ENCODE data around the gene TRA2A. TPM values are rescaled to one million over a fixed set of nuclear protein-coding genes. Genes with fewer than 3 reads are reported as not detected.
A peak's percentile ranks its signal among the peaks of the same experiment; 100 is the strongest.

TRA2A gene
- total and polyA plus RNA-seq, 2 donors from 2014 or later, result 46.4 to 67.1 TPM

DNA sequence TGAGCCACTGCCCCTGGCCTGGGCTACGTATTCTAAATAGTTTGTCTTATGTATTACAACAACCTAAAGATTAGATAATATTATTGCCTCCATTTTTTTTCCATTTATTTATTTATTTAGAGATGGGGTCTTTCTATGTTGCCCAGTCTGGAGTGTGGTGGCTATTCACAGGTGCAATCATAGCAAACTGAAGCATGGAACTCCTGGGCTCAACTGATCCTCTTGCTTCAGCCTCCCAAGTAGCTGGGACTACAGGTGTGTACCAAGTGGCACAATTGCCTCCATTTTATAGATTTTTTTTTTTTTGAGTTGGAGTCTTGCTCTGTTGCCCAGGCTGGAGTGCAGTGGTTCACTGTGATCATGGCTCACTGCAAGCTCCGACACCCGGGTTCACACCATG, 6.5 kb upstream of the TRA2A start:
- FAIRE-seq, result no peak
- Histone ChIP-seq H3K36me3 (ENCODE audit: control insufficient read depth in 2 of 3, insufficient read depth in 3 of 3, low read length in 3 of 3) (no peaks in the 10 kb centered on the region), H3K9me3 (ENCODE audit: control insufficient read depth in 2 of 3, insufficient read depth in 1 of 3, low read length in 3 of 3) (peaks cover 0 to 6% (median 0%) of the 10 kb centered on the region in 3 donors), H3K9ac (ENCODE audit: low read length in 3 of 3) (no peak overlapping the region), H3K27ac (ENCODE audit: low read depth in 2 of 2, low read length in 2 of 2) (no peak overlapping the region), H3K4me3 (ENCODE audit: low read length in 3 of 3) (no peak overlapping the region), H3K4me1 (ENCODE audit: control insufficient read depth in 2 of 3, insufficient read depth in 2 of 3, low read depth in 1 of 3, low read length in 3 of 3) (no peaks in the 10 kb centered on the region), H3K27me3 (ENCODE audit: control insufficient read depth, insufficient read depth, low read length) (no peaks in the 10 kb centered on the region)
- intact Hi-C loops (cut with DNase I), result no loop called here
- TF ChIP-seq, protein P1, sequence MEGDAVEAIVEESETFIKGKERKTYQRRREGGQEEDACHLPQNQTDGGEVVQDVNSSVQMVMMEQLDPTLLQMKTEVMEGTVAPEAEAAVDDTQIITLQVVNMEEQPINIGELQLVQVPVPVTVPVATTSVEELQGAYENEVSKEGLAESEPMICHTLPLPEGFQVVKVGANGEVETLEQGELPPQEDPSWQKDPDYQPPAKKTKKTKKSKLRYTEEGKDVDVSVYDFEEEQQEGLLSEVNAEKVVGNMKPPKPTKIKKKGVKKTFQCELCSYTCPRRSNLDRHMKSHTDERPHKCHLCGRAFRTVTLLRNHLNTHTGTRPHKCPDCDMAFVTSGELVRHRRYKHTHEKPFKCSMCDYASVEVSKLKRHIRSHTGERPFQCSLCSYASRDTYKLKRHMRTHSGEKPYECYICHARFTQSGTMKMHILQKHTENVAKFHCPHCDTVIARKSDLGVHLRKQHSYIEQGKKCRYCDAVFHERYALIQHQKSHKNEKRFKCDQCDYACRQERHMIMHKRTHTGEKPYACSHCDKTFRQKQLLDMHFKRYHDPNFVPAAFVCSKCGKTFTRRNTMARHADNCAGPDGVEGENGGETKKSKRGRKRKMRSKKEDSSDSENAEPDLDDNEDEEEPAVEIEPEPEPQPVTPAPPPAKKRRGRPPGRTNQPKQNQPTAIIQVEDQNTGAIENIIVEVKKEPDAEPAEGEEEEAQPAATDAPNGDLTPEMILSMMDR (IDR thresholded peaks at IDR 0.05; ENCODE audit: borderline replicate concordance, extremely low read depth, insufficient read depth), result no peak
- DNase-seq, result no peak

DNA sequence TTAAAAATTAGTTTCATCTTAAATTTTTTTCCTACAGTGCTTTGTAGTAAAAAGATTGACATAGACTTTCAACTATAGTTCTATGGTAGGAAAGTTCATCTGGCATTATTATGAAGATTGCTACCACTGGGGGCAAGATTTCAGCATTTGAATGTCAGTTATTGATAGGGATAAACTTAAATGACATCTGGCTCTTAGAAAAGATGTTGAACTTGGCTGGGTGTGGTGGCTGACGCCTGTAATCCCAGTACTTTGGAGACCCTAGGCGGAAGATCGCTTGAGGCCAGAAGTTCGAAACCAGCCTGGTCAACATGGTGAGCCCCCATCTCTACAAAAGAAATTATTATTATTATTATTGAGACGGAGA, 1.4 kb upstream of the TRA2A start:
- Histone ChIP-seq H3K27me3 (ENCODE audit: control insufficient read depth, insufficient read depth, low read length) (no peaks in the 10 kb centered on the region), H3K9me3 (ENCODE audit: control insufficient read depth in 2 of 3, insufficient read depth in 1 of 3, low read length in 3 of 3) (no peaks in the 10 kb centered on the region), H3K36me3 (ENCODE audit: control insufficient read depth in 2 of 3, insufficient read depth in 3 of 3, low read length in 3 of 3) (no peaks in the 10 kb centered on the region), H3K4me1 (ENCODE audit: control insufficient read depth in 2 of 3, insufficient read depth in 2 of 3, low read depth in 1 of 3, low read length in 3 of 3) (peaks cover 0 to 3% (median 0%) of the 10 kb centered on the region in 3 donors), H3K4me3 (ENCODE audit: low read length in 3 of 3) (no peak overlapping the region), H3K27ac (ENCODE audit: low read depth in 2 of 2, low read length in 2 of 2) (no peak overlapping the region), H3K9ac (ENCODE audit: low read length in 3 of 3) (no peak overlapping the region)
- intact Hi-C loops (cut with DNase I), result no loop called here
- TF ChIP-seq, protein P1 (IDR thresholded peaks at IDR 0.05; ENCODE audit: borderline replicate concordance, extremely low read depth, insufficient read depth), result no peak
- DNase-seq (no peak), FAIRE-seq (no peak)

DNA sequence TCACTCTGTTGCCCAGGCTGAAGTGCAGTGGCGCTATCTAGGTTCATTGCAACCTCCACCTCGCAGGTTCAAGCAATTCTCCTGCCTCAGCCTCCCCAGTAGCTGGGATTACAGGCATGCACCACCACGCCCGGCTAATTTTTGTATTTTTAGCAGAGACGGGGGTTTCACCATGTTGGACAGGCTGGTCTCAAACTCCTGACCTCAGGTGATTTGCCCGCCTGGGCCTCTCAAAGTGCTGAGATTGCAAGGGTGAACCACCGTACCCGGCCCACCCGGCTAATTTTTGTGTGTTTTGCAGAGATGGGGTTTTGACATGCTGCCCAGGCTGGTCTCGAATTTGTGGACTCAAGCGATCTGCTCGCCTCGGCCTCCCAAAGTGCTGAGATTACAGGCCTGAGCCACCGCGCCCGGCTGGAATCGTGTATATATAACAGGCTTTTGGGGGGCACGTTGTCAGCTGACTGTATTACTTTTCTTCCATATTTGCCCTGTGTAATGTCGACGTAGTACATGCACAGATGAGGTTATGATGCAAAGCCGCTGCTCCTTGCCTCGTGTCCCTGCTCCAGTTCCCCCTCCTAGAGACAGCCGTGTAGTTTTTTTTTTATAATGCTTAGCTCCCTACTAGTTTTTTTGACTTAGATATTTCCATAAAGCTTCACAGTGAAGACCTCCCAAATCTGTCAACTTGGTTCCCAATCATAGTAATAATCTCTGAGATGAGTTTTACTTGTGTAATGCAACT, 883 bp upstream of the TRA2A start:
- Histone ChIP-seq H3K4me1 (ENCODE audit: control insufficient read depth in 2 of 3, insufficient read depth in 2 of 3, low read depth in 1 of 3, low read length in 3 of 3) (peaks cover 0 to 3% (median 0%) of the 10 kb centered on the region in 3 donors), H3K4me3 (ENCODE audit: low read length in 3 of 3) (peak overlapping the region in 2 of 3 donors; percentile 90 to 95), H3K27me3 (ENCODE audit: control insufficient read depth, insufficient read depth, low read length) (no peaks in the 10 kb centered on the region), H3K9ac (ENCODE audit: low read length in 3 of 3) (peak overlapping the region in 1 of 3 donors; percentile 99), H3K9me3 (ENCODE audit: control insufficient read depth in 2 of 3, insufficient read depth in 1 of 3, low read length in 3 of 3) (no peaks in the 10 kb centered on the region), H3K36me3 (ENCODE audit: control insufficient read depth in 2 of 3, insufficient read depth in 3 of 3, low read length in 3 of 3) (no peaks in the 10 kb centered on the region), H3K27ac (ENCODE audit: low read depth in 2 of 2, low read length in 2 of 2) (peak overlapping the region; percentile 98 to 100)
- TF ChIP-seq, protein P1 (IDR thresholded peaks at IDR 0.05; ENCODE audit: borderline replicate concordance, extremely low read depth, insufficient read depth), result no peak
- intact Hi-C loops (cut with DNase I), result no loop called here
- FAIRE-seq (no peak), DNase-seq (peak in 2 of 5 donors; percentile 60 to 72)

Data from kidney (tissue), 14 donors.